ENCODE measurements around the gene NTM.

DNA sequence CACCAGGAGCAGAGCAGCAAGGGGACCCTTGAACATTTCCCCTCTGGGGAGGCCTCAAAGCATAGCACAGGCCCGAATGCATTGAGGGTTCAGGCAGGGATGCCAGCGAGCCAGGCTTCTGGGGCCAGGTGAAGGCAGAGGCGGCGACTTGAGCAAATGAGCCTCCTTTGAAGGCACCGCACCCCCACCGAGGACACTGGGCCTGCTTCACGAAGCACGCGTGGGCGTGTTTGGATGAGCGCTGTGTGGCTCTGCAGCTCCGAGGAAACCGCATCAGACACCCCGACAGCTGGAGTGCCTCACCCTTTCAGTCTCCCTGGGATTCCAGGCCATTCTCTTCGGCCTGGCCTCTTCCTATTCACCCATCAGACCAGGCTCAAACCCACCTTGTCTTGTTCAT lies 301.8 kb downstream of the NTM start:
- TF ChIP-seq, protein P1, sequence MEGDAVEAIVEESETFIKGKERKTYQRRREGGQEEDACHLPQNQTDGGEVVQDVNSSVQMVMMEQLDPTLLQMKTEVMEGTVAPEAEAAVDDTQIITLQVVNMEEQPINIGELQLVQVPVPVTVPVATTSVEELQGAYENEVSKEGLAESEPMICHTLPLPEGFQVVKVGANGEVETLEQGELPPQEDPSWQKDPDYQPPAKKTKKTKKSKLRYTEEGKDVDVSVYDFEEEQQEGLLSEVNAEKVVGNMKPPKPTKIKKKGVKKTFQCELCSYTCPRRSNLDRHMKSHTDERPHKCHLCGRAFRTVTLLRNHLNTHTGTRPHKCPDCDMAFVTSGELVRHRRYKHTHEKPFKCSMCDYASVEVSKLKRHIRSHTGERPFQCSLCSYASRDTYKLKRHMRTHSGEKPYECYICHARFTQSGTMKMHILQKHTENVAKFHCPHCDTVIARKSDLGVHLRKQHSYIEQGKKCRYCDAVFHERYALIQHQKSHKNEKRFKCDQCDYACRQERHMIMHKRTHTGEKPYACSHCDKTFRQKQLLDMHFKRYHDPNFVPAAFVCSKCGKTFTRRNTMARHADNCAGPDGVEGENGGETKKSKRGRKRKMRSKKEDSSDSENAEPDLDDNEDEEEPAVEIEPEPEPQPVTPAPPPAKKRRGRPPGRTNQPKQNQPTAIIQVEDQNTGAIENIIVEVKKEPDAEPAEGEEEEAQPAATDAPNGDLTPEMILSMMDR (IDR thresholded peaks at IDR 0.05; ENCODE audit: low read depth, low read length, poor library complexity, severe bottlenecking) = no peak
- no peak for TF ChIP-seq EZH2phosphoT487 (IDR thresholded peaks at IDR 0.05; ENCODE audit: borderline replicate concordance, low read length)
